PFSK-1 (cell line): ENCODE measurements around the gene KLHL42.

Experiments used
- FOXP2 ChIP-seq: optimal IDR thresholded peaks from 2 replicates; pipeline ENCODE3; 2011; ENCODE audit warnings: borderline replicate concordance, control low read depth, inconsistent platforms; ENCODE audit not compliant: insufficient read depth; ENCODE audit errors: extremely low read length, extremely low read depth
- POLR2AphosphoS5 ChIP-seq: IDR thresholded peaks from 2 replicates; pipeline ENCODE4 v1.6.1; 2012; ENCODE audit warnings: low read depth, mild to moderate bottlenecking, control low read depth, low read length, moderate library complexity
- REST ChIP-seq, 2 experiments: IDR thresholded peaks; 2 replicates each; pipeline versions ENCODE4 v1.6.1 to v1.8.0; 2011 to 2012; ENCODE audit warnings: low read depth in 2 of 2, low read length in 2 of 2, control low read depth in 1 of 2, inconsistent platforms in 1 of 2, mild to moderate bottlenecking in 1 of 2, moderate library complexity in 1 of 2; ENCODE audit not compliant: insufficient read depth in 1 of 2
- SIN3A ChIP-seq: IDR thresholded peaks from 2 replicates; pipeline ENCODE4 v1.6.1; 2012; ENCODE audit warnings: mild to moderate bottlenecking, low read length, moderate library complexity, borderline replicate concordance; ENCODE audit not compliant: insufficient read depth
- TAF1 ChIP-seq: IDR thresholded peaks from 2 replicates; pipeline ENCODE4 v1.6.1; 2012; ENCODE audit warnings: low read length, control low read depth, borderline replicate concordance; ENCODE audit not compliant: insufficient read depth

The KLHL42 gene

DNA sequence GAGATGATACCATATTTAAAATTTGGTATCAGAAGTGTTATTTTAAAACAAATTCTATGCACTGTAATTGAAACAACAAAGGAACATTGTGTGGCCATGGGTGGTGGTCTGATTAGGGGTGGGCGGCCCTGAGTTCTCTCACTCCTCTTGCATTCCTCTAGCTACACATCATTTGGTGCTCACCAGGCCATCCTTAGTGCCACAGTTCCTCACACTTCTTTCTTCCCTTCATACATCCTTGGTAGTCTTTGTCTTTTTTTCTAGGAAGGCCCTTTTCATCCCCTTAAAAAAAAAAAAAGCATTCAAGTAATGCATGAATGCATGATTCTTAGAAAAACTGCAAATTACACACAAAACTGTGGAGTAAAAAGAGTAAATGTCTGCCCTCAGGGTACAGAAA is 2.4 kb downstream of the KLHL42 start:
- TF ChIP-seq FOXP2 (no peak), REST (IDR thresholded peaks at IDR 0.05; ENCODE audit: insufficient read depth in 1 of 2, low read depth in 2 of 2, low read length in 2 of 2) (no peak), SIN3A (no peak), POLR2AphosphoS5 (no peak), TAF1 (no peak)

DNA sequence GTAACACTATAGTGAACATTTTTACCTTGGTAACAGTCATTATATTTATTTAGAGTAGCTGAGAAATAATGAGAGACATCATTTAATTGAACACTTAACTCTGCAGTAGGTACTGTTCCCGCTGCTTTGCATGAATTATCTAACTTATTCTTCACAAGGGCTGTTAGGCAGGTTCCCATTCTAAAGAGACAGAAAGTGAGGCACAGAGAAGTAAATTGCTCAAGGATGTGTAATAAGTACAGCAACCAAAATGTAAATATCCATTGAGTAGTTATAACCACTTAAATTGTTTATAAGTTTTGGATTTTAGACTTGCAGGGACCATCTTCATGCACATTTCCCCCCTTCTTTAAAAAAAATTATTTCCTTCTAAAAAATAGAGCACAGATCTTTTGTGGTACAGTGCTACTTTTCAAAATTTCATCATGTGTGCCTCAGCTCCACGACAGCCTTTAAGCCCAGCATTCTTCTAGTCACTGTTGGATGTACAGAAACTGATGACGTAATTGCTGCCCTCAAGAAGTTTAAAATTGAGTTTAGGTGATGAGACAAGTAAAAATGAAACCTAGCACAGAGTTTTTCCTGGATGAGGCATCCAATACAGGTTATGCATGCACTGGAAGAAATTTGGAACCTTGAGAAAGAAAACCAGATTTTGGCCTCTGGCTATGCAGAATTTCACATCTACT is 6.0 kb downstream of the KLHL42 start:
- TF ChIP-seq REST (IDR thresholded peaks at IDR 0.05; ENCODE audit: insufficient read depth in 1 of 2, low read depth in 2 of 2, low read length in 2 of 2) (no peak), TAF1 (no peak), POLR2AphosphoS5 (no peak), SIN3A (no peak), FOXP2 (no peak)

GRCh38 chr12:27787559-27787958 is 7.5 kb downstream of the KLHL42 start:
- TF ChIP-seq TAF1, result no peak
- TF ChIP-seq REST (IDR thresholded peaks at IDR 0.05; ENCODE audit: insufficient read depth in 1 of 2, low read depth in 2 of 2, low read length in 2 of 2), result no peak
- TF ChIP-seq FOXP2, result no peak
- no peak for TF ChIP-seq POLR2AphosphoS5
- TF ChIP-seq SIN3A, result no peak

DNA sequence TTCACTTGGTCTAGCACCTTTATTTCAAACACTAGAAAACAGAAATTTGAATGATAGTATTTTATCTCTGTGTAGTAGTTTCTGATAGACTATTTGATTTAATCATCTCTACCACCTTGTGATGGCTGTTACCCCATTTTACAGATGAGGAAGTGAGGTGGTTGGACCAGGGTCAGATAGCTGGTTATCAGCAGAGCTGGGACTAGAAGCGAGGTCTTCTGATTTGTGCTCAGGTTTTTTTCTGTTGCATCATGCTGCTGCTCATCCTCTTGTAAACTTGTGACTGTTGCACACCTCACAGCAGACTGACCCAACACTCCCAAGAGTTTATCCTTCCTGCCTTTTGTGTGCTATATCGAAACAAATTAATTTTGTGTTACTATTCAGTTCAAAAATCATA is 10.1 kb downstream of the KLHL42 start:
- TF ChIP-seq FOXP2 (no peak), REST (IDR thresholded peaks at IDR 0.05; ENCODE audit: insufficient read depth in 1 of 2, low read depth in 2 of 2, low read length in 2 of 2) (no peak), POLR2AphosphoS5 (no peak), SIN3A (no peak), TAF1 (no peak)
